GM23338 (cell line): ENCODE results near the gene KCNE1. TPM values are rescaled to one million over a fixed set of nuclear protein-coding genes. Genes with fewer than 3 reads are reported as not detected.

ENCODE experiments used
- ATAC-seq: fragments of 200-7000 bp; cut with Tn5 transposase; 3 replicates; pipeline ENCODE4 v1.9.1; 2020
- DNase-seq: peaks from one replicate; pipeline ENCODE4 v3.0.0-alpha.2; 2015; ENCODE audit warnings: low spot score
- H2AFZ ChIP-seq: fragments of 200-600 bp; sonication (generic); 2 replicates; pipeline ENCODE4 v1.8.0; 2016; ENCODE audit warnings: antibody characterized with exemption, mild to moderate bottlenecking, moderate library complexity
- H3F3A ChIP-seq: fragments of 200-600 bp; sonication (generic); replicated peaks from 2 replicates; pipeline ENCODE4 v1.8.0; 2017; ENCODE audit warnings: antibody characterized with exemption, mixed run types, low read depth
- H3K27ac ChIP-seq: fragments of 200-600 bp; sonication (generic); 2 replicates; pipeline ENCODE4 v1.6.1; 2016; ENCODE audit warnings: low read depth
- H3K27me3 ChIP-seq: fragments of 200-600 bp; sonication (generic); 2 replicates; pipeline ENCODE4 v1.8.0; 2016; ENCODE audit warnings: mild to moderate bottlenecking, mixed run types, moderate library complexity; ENCODE audit not compliant: insufficient read depth
- H3K36me3 ChIP-seq: fragments of 200-600 bp; sonication (generic); 2 replicates; pipeline ENCODE4 v1.8.0; 2016; ENCODE audit warnings: mild to moderate bottlenecking; ENCODE audit not compliant: insufficient read depth
- H3K4me1 ChIP-seq: fragments of 200-600 bp; sonication (generic); 2 replicates; pipeline ENCODE4 v1.8.0; 2016; ENCODE audit warnings: mild to moderate bottlenecking, moderate library complexity; ENCODE audit not compliant: insufficient read depth
- H3K4me2 ChIP-seq: fragments of 200-600 bp; sonication (generic); 2 replicates; pipeline ENCODE4 v1.7.1; 2017; ENCODE audit warnings: mixed run types
- H3K4me3 ChIP-seq: fragments of 200-600 bp; sonication (generic); 2 replicates; pipeline ENCODE4 v1.6.1; 2016; ENCODE audit warnings: mixed run types
- H3K79me2 ChIP-seq: fragments of 200-600 bp; sonication (generic); replicated peaks from 2 replicates; pipeline ENCODE4 v1.8.0; 2017; ENCODE audit warnings: mild to moderate bottlenecking; ENCODE audit not compliant: insufficient read depth
- H3K9me2 ChIP-seq: fragments of 200-600 bp; sonication (generic); 2 replicates; pipeline ENCODE4 v1.8.0; 2017; ENCODE audit not compliant: insufficient read depth
- H4K20me1 ChIP-seq: fragments of 200-600 bp; sonication (generic); replicated peaks from 2 replicates; pipeline ENCODE4 v1.8.0; 2017; ENCODE audit warnings: mild to moderate bottlenecking; ENCODE audit not compliant: insufficient read depth
- H3K27ac Mint-ChIP-seq: 2 replicates; pipeline ENCODE4 v1.8.0; 2020; ENCODE audit warnings: inconsistent platforms, mild to moderate bottlenecking, moderate library complexity, mixed read lengths
- H3K27me3 Mint-ChIP-seq: 3 replicates; pipeline ENCODE4 v1.8.0; 2022; ENCODE audit warnings: low read depth, mild to moderate bottlenecking, moderate library complexity, mixed read lengths, inconsistent platforms; ENCODE audit not compliant: insufficient read depth, poor library complexity
- H3K36me3 Mint-ChIP-seq: 3 replicates; pipeline ENCODE4 v1.8.0; 2021; ENCODE audit warnings: low read depth, mild to moderate bottlenecking, inconsistent platforms, moderate library complexity, mixed read lengths
- H3K4me1 Mint-ChIP-seq: 3 replicates; pipeline ENCODE4 v1.8.0; 2020; ENCODE audit warnings: mild to moderate bottlenecking, inconsistent platforms, mixed read lengths
- H3K4me3 Mint-ChIP-seq: 3 replicates; pipeline ENCODE4 v1.8.0; 2021; ENCODE audit warnings: moderate library complexity, mild to moderate bottlenecking, inconsistent platforms, mixed read lengths
- H3K9me3 Mint-ChIP-seq: 3 replicates; pipeline ENCODE4 v1.8.0; 2020; ENCODE audit warnings: moderate library complexity, mild to moderate bottlenecking, inconsistent platforms, mixed read lengths
- CREB1 ChIP-seq: fragments of 250-450 bp; sonication (Bioruptor Pico); IDR thresholded peaks from 2 replicates; pipeline ENCODE4 v1.5.0; 2020; ENCODE audit warnings: low read depth, mild to moderate bottlenecking, moderate library complexity
- EZH2 ChIP-seq: fragments of 200-600 bp; sonication (generic); IDR thresholded peaks from one replicate; pipeline ENCODE4 v1.8.0; 2017; ENCODE audit warnings: antibody characterized with exemption, mild to moderate bottlenecking, low read depth; ENCODE audit not compliant: unreplicated experiment
- EZH2phosphoT487 ChIP-seq: fragments of 200-600 bp; sonication (generic); IDR thresholded peaks from one replicate; pipeline ENCODE4 v1.8.1; 2018; ENCODE audit warnings: antibody characterized with exemption; ENCODE audit not compliant: unreplicated experiment
- JUNB ChIP-seq: IDR thresholded peaks from one replicate; pipeline ENCODE4 v1.6.1; 2016; ENCODE audit warnings: antibody characterized with exemption; ENCODE audit not compliant: unreplicated experiment
- NANOG ChIP-seq: IDR thresholded peaks from 2 replicates; pipeline ENCODE4 v1.6.1; 2016; ENCODE audit warnings: antibody characterized with exemption, borderline replicate concordance
- POLR2AphosphoS5 ChIP-seq: IDR thresholded peaks from 2 replicates; pipeline ENCODE4 v1.6.1; 2016; ENCODE audit warnings: antibody characterized with exemption, low read depth
- STAT1 ChIP-seq: IDR thresholded peaks from one replicate; pipeline ENCODE4 v1.6.1; 2016; ENCODE audit warnings: antibody characterized with exemption; ENCODE audit not compliant: unreplicated experiment
- ZNF114 ChIP-seq: fragments of 250-450 bp; sonication (Bioruptor Pico); IDR thresholded peaks from 2 replicates; pipeline ENCODE4 v1.5.0; 2020; ENCODE audit warnings: mild to moderate bottlenecking, moderate library complexity
- ZNF331 ChIP-seq: fragments of 250-450 bp; sonication (Bioruptor Pico); IDR thresholded peaks from 2 replicates; pipeline ENCODE4 v1.5.0; 2020; ENCODE audit warnings: low read depth, mild to moderate bottlenecking, moderate library complexity
- polyA plus RNA-seq: library from polyadenylated mRNA; unstranded; fragments of >200 nt; fragmentation: Nextera tagmentation; extraction: Ambion mirVana; gene quantifications from 2 replicates; pipeline ENCODE4 v1.2.1, GENCODE V29; 2016
- total RNA-seq: library from RNA; depleted of rRNA; stranded (reverse); fragments of >200 nt; shearing (Covaris generic); gene quantifications from 2 replicates; pipeline ENCODE4 v1.2.3, GENCODE V29; 2014
- TF ChIP-seq, protein P1 (sequence below): IDR thresholded peaks from one replicate; pipeline ENCODE4 v1.6.1; 2018; ENCODE audit warnings: antibody characterized with exemption; ENCODE audit not compliant: unreplicated experiment
- TF ChIP-seq, protein P2 (sequence below), 2 experiments: fragments of 200-600 bp in 1 of 2; sonication (generic) in 1 of 2; conservative IDR thresholded peaks; 2 replicates each; pipeline versions ENCODE4 v1.5.1 to v1.6.1; 2016 to 2017; ENCODE audit warnings: antibody characterized with exemption in 2 of 2, low read depth in 2 of 2, mild to moderate bottlenecking in 2 of 2, moderate library complexity in 1 of 2
- TF ChIP-seq, protein P3 (sequence below): fragments of 250-450 bp; sonication (Bioruptor Pico); IDR thresholded peaks from 2 replicates; pipeline ENCODE4 v1.5.0; 2020; ENCODE audit warnings: mild to moderate bottlenecking, moderate library complexity
- TF ChIP-seq, protein P4 (sequence below): IDR thresholded peaks from 2 replicates; pipeline ENCODE4 v1.6.1; 2016; ENCODE audit warnings: antibody characterized with exemption

Gene KCNE1
- total and polyA plus RNA-seq, 2 experiments from 2014 or later, result 0.07 TPM; not detected in 1

DNA sequence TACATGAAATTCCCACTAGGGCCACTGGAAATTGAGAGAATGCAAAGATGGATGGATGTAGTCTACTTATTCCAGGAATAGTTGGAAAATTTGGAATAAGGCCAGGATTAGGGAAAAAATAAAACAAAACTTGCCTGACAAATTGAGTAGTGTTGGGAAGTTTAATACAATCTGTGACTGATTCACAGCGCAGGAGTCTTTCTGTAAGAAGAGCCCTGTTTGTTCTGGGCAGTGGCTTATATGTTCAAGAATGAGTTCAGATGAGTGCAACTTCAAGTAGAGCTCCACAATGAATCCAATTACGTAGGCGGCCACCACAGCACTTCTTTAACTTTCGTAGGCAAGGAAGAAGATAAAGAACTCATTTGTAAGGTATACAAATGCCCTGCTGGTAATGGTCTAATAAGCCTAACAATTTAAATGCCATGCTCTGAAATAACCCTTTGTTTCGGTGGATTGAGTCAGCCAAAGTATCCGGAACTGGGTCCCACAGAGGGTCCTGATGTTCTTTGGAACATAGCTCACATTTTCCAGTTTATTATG is 47.1 kb upstream of the KCNE1 start:
- DNase-seq (no peak), ATAC-seq (no peak)
- Mint-ChIP-seq H3K4me3 (no peak overlapping the region), H3K9me3 (peaks cover 12% of the 10 kb centered on the region), H3K36me3 (peaks cover 11% of the 10 kb centered on the region), H3K27ac (no peak overlapping the region), H3K4me1 (peaks cover 2% of the 10 kb centered on the region; the same call in 2 of the 3 replicates), H3K27me3 (peaks cover 1% of the 10 kb centered on the region)
- H3K27ac ChIP-seq, result no peak overlapping the region
- TF ChIP-seq, protein P1, sequence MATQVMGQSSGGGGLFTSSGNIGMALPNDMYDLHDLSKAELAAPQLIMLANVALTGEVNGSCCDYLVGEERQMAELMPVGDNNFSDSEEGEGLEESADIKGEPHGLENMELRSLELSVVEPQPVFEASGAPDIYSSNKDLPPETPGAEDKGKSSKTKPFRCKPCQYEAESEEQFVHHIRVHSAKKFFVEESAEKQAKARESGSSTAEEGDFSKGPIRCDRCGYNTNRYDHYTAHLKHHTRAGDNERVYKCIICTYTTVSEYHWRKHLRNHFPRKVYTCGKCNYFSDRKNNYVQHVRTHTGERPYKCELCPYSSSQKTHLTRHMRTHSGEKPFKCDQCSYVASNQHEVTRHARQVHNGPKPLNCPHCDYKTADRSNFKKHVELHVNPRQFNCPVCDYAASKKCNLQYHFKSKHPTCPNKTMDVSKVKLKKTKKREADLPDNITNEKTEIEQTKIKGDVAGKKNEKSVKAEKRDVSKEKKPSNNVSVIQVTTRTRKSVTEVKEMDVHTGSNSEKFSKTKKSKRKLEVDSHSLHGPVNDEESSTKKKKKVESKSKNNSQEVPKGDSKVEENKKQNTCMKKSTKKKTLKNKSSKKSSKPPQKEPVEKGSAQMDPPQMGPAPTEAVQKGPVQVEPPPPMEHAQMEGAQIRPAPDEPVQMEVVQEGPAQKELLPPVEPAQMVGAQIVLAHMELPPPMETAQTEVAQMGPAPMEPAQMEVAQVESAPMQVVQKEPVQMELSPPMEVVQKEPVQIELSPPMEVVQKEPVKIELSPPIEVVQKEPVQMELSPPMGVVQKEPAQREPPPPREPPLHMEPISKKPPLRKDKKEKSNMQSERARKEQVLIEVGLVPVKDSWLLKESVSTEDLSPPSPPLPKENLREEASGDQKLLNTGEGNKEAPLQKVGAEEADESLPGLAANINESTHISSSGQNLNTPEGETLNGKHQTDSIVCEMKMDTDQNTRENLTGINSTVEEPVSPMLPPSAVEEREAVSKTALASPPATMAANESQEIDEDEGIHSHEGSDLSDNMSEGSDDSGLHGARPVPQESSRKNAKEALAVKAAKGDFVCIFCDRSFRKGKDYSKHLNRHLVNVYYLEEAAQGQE, result no peak
- TF ChIP-seq NANOG (no peak), POLR2AphosphoS5 (no peak), JUNB (no peak), ZNF114 (CRISPR knock-in tag) (no peak), CREB1 (CRISPR knock-in tag) (no peak), EZH2 (no peak), EZH2phosphoT487 (no peak), STAT1 (no peak), ZNF331 (no peak)
- TF ChIP-seq, protein P2, sequence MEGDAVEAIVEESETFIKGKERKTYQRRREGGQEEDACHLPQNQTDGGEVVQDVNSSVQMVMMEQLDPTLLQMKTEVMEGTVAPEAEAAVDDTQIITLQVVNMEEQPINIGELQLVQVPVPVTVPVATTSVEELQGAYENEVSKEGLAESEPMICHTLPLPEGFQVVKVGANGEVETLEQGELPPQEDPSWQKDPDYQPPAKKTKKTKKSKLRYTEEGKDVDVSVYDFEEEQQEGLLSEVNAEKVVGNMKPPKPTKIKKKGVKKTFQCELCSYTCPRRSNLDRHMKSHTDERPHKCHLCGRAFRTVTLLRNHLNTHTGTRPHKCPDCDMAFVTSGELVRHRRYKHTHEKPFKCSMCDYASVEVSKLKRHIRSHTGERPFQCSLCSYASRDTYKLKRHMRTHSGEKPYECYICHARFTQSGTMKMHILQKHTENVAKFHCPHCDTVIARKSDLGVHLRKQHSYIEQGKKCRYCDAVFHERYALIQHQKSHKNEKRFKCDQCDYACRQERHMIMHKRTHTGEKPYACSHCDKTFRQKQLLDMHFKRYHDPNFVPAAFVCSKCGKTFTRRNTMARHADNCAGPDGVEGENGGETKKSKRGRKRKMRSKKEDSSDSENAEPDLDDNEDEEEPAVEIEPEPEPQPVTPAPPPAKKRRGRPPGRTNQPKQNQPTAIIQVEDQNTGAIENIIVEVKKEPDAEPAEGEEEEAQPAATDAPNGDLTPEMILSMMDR (conservative IDR thresholded peaks at IDR 0.05; ENCODE audit: low read depth in 2 of 2), result no peak
- TF ChIP-seq, protein P3, sequence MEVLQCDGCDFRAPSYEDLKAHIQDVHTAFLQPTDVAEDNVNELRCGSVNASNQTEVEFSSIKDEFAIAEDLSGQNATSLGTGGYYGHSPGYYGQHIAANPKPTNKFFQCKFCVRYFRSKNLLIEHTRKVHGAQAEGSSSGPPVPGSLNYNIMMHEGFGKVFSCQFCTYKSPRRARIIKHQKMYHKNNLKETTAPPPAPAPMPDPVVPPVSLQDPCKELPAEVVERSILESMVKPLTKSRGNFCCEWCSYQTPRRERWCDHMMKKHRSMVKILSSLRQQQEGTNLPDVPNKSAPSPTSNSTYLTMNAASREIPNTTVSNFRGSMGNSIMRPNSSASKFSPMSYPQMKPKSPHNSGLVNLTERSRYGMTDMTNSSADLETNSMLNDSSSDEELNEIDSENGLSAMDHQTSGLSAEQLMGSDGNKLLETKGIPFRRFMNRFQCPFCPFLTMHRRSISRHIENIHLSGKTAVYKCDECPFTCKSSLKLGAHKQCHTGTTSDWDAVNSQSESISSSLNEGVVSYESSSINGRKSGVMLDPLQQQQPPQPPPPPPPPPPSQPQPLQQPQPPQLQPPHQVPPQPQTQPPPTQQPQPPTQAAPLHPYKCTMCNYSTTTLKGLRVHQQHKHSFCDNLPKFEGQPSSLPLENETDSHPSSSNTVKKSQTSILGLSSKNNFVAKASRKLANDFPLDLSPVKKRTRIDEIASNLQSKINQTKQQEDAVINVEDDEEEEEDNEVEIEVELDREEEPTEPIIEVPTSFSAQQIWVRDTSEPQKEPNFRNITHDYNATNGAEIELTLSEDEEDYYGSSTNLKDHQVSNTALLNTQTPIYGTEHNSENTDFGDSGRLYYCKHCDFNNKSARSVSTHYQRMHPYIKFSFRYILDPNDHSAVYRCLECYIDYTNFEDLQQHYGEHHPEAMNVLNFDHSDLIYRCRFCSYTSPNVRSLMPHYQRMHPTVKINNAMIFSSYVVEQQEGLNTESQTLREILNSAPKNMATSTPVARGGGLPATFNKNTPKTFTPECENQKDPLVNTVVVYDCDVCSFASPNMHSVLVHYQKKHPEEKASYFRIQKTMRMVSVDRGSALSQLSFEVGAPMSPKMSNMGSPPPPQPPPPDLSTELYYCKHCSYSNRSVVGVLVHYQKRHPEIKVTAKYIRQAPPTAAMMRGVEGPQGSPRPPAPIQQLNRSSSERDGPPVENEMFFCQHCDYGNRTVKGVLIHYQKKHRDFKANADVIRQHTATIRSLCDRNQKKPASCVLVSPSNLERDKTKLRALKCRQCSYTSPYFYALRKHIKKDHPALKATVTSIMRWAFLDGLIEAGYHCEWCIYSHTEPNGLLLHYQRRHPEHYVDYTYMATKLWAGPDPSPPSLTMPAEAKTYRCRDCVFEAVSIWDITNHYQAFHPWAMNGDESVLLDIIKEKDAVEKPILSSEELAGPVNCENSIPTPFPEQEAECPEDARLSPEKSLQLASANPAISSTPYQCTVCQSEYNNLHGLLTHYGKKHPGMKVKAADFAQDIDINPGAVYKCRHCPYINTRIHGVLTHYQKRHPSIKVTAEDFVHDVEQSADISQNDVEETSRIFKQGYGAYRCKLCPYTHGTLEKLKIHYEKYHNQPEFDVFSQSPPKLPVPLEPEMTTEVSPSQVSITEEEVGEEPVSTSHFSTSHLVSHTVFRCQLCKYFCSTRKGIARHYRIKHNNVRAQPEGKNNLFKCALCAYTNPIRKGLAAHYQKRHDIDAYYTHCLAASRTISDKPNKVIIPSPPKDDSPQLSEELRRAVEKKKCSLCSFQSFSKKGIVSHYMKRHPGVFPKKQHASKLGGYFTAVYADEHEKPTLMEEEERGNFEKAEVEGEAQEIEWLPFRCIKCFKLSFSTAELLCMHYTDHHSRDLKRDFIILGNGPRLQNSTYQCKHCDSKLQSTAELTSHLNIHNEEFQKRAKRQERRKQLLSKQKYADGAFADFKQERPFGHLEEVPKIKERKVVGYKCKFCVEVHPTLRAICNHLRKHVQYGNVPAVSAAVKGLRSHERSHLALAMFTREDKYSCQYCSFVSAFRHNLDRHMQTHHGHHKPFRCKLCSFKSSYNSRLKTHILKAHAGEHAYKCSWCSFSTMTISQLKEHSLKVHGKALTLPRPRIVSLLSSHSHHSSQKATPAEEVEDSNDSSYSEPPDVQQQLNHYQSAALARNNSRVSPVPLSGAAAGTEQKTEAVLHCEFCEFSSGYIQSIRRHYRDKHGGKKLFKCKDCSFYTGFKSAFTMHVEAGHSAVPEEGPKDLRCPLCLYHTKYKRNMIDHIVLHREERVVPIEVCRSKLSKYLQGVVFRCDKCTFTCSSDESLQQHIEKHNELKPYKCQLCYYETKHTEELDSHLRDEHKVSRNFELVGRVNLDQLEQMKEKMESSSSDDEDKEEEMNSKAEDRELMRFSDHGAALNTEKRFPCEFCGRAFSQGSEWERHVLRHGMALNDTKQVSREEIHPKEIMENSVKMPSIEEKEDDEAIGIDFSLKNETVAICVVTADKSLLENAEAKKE (CRISPR knock-in tag), result no peak
- TF ChIP-seq, protein P4, sequence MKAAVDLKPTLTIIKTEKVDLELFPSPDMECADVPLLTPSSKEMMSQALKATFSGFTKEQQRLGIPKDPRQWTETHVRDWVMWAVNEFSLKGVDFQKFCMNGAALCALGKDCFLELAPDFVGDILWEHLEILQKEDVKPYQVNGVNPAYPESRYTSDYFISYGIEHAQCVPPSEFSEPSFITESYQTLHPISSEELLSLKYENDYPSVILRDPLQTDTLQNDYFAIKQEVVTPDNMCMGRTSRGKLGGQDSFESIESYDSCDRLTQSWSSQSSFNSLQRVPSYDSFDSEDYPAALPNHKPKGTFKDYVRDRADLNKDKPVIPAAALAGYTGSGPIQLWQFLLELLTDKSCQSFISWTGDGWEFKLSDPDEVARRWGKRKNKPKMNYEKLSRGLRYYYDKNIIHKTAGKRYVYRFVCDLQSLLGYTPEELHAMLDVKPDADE, result no peak
- H3K4me3 ChIP-seq, result no peak overlapping the region
- H3K4me1 ChIP-seq, result no peaks in the 10 kb centered on the region
- H2AFZ ChIP-seq, result no peak overlapping the region
- H4K20me1 ChIP-seq, result no peaks in the 10 kb centered on the region
- H3K9me2 ChIP-seq, result no peaks in the 10 kb centered on the region; the same call in 1 of the 2 replicates
- no peaks in the 10 kb centered on the region; the same call in 1 of the 2 replicates for H3K36me3 ChIP-seq
- H3K27me3 ChIP-seq, result no peaks in the 10 kb centered on the region
- no peak overlapping the region for H3K4me2 ChIP-seq
- no peaks in the 10 kb centered on the region for H3K79me2 ChIP-seq
- H3F3A ChIP-seq, result no peaks in the 10 kb centered on the region
